ENCODE measurements around the gene PHF14.

Gene PHF14

DNA sequence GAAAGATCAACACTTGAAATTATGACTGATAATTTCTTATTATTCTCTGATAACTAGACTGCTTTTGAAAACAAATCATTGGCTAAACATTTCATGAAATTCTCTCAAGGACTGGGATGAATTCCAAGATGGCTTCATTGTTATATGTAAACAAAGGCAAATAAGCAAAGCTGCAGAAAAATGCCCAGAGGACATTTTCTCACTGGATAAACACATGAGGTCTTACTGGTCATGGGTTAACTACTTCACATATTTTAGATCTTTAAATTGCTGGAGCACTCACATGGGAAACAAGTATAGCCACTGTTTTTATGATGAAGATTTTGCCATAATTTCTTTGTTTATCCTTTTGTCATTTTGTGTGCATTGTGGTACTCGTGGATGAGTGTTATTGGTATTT is 239.1 kb downstream of the PHF14 start:
- DNase-seq: no peak

- no peak for DNase-seq
These were observed 239.6 kb downstream of the PHF14 start for GRCh38 chr7:11213266-11213665.

DNA sequence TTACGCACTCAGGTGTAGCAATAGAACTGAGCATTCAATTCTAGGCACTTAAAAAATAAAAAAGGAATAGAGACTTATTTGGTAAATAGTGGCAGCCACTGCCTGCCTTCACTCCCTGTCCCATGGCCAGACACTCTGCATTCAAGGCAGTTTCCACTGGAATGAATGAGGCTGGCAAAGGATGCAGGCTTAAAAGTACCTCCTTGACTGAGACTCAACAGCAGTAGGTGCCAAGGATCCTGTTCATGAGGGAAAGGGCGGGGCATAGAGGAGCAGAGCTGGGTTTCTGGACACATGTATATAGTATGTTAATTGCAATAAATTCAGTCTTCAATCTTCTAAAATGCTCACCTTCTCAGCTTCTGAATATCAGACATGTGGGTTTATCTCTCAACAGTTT is 242.6 kb downstream of the PHF14 start:
- DNase-seq: no peak

DNA sequence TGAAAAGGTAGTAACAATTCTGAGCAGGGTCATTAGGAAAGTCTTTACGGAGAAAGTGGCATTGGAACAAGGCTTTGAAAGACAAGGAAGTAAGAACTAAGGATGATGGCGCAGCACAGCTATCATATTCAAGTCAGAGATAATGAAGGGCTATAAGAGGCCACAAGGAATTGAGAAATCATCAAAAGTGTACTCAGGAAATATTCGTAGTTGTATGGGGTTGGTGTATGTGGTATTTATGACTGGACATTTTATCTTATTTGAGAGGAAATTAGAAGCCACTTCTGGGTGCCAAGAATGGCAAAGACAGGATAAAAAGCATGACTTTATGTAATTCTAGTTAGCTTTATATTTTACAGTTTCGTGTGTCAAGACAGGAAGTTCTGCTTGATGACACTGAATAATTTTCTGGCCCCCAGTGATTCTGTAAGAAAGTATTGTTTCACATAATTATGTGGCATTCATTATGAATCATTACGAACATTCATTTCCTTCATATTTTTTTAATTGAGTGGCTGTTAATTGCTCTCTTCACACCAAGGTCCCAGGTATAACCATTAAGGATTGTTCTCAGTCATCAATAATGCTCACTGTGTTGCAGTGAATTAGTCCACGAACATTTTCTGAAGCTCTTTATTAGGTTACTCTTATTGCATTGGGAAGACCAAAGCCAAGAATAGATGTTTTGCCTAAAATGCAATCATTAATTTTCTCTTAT is 244.3 kb downstream of the PHF14 start:
- no peak for DNase-seq

Measured in NCI-H1092 treated with DMSO at 0.1 percent for 48 hours (cell line).